IPS DF 6.9 (cell line): ENCODE data around the gene CARD8.
"Not testable (repeated sequence)": the region's sequence is repeated elsewhere in the genome, so short reads cannot be mapped to it uniquely, and the experiment has no call there.

Experiments used
- DNase-seq: peaks from one replicate; pipeline ENCODE4 v3.0.0-alpha.2; 2013; ENCODE audit warnings: low read depth, low spot score
- H3K27ac ChIP-seq: one replicate; pipeline ENCODE4 v1.5.1; 2013; ENCODE audit warnings: low read length, control low read depth
- H3K27me3 ChIP-seq: 2 replicates; pipeline ENCODE4 v1.6.1; 2013; ENCODE audit warnings: mild to moderate bottlenecking, low read length; ENCODE audit not compliant: control insufficient read depth, insufficient read depth
- H3K36me3 ChIP-seq: 2 replicates; pipeline ENCODE4 v1.6.1; 2013; ENCODE audit warnings: low read length; ENCODE audit not compliant: control insufficient read depth, insufficient read depth
- H3K4me1 ChIP-seq: 2 replicates; pipeline ENCODE4 v1.6.1; 2013; ENCODE audit warnings: low read length; ENCODE audit not compliant: control insufficient read depth, insufficient read depth
- H3K4me3 ChIP-seq: 2 replicates; pipeline ENCODE4 v1.5.1; 2013; ENCODE audit warnings: mild to moderate bottlenecking, low read length
- H3K9me3 ChIP-seq: 2 replicates; pipeline ENCODE4 v1.6.1; 2013; ENCODE audit warnings: low read length, inconsistent platforms; ENCODE audit not compliant: control insufficient read depth, insufficient read depth
- WGBS: extraction: QIAGEN DNeasy Blood & Tissue Kit; methylation state at CpG from one replicate; pipeline ENCODE4 v1.1.7; 2013; ENCODE audit warnings: mixed read lengths, missing lambda C conversion rate; ENCODE audit not compliant: insufficient read length, insufficient coverage; 5-methylcytosine and 5-hydroxymethylcytosine counted together

The CARD8 gene

DNA sequence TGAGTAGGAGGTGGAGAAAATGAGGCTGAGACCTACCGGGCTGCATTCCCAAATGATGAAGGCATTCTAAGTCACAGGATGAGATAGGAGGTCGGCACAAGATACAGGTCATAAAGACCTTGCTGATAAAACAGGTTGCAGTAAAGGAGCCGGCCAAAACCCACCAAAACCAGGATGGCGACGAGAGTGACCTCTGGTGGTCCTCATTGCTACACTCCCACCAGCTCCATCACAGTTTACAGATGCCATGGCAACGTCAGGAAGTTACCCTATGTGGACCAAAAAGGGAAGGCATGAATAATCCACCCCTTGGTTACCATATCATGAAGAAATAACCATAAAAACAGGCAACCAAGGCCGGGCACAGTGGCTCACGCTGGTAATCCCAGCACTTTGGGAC is 9.6 kb upstream of the CARD8 start:
- WGBS, result no CpG with 5 or more reads among the region's 8 CpGs
- not testable (repeated sequence) for DNase-seq, H3K4me1 ChIP-seq

DNA sequence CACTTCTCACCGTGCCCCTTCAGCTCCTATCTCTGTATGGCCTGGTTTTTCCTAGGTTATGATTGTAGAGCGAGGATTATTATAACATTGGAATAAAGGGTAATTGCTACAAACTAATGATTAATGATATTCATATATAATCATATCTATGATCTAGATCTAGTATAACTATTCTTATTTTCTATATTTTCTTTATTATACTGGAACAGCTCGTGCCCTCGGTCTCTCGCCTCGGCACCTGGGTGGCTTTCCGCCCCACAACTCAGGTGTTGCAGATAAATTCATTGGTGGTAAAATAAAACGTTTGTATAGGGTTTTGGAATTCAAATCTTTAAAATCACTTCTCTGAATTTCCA is 4.6 kb upstream of the CARD8 start:
- not testable (repeated sequence) for H3K36me3 ChIP-seq, H3K27ac ChIP-seq, DNase-seq, H3K4me1 ChIP-seq, H3K9me3 ChIP-seq, H3K4me3 ChIP-seq, H3K27me3 ChIP-seq
- WGBS, result no CpG with 5 or more reads among the region's 8 CpGs

More for the DNA sequence above, 9.6 kb upstream of the CARD8 start:
- H3K27me3 ChIP-seq, H3K4me3 ChIP-seq, H3K9me3 ChIP-seq, H3K27ac ChIP-seq, H3K36me3 ChIP-seq: not testable (repeated sequence)

DNA sequence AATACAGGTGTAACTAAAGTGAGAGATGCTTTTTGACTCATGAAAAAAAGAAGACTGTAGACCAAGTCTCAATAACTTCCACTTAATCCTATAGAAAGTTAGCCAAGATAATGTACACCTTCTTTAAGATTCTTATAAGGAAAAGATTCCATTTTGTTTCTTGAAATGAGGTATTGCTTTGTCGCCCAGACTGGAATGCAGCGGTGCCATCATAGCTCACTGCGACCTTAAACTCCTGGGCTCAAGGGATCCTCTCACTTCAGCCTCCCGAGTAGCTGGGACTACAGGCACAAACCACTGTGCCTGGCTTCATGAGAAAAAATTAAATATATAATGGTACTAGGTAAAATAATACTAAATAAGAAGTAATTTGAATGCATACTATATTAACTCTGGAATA is 3.3 kb upstream of the CARD8 start:
- WGBS, result no CpG with 5 or more reads among the region's 4 CpGs
- H3K4me1 ChIP-seq, H3K9me3 ChIP-seq, H3K27me3 ChIP-seq, DNase-seq, H3K36me3 ChIP-seq, H3K4me3 ChIP-seq, H3K27ac ChIP-seq: not testable (repeated sequence)

DNA sequence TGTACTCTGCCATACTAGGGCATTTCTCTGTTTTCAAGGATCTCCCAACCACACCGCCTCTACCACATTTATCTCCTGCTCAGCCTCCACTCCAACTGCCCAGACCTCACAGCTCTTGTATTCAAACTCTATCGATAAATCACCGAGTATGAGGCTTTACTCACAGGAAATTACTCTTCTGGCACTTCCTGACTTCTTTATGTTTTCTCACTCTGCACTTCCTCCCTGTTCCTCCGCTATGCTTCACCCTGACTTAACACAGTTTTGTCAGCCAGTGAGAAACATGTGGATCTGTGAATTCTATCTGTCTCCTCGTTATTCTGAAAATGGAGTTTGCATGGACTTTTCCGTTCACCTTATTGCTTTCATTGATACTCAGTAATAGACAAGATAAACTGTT is 2.6 kb upstream of the CARD8 start:
- Histone ChIP-seq H3K36me3 (no peaks in the 10 kb centered on the region), H3K4me1 (no peaks in the 10 kb centered on the region), H3K27me3 (no peaks in the 10 kb centered on the region), H3K4me3 (no peak overlapping the region), H3K9me3 (no peaks in the 10 kb centered on the region), H3K27ac (no peak overlapping the region)
- no peak for DNase-seq
- WGBS, result no CpG with 5 or more reads among the region's 6 CpGs

DNA sequence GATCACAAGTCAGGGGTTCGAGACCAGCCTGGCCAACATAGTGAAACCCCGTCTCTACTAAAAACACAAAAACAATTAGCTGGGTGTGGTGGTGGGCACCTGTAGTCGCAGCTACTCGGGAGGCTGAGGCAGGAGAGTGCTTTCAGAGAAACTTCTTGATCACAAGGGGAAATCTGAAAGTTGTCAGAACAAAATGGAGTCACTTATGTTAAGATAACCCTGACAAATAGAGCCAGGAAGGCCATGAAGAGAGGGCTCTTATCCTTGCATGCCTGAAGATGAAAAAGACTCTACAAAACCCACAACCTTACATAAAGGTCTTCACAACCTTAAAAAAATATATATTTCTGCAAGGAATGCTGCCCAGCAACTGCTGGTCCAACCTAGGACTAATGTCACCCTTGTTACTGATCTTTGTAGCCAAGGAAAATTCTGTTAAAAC is 1.2 kb downstream of the CARD8 start:
- Histone ChIP-seq H3K4me3 (no peak overlapping the region), H3K27me3 (no peaks in the 10 kb centered on the region), H3K9me3 (no peaks in the 10 kb centered on the region), H3K27ac (no peak overlapping the region), H3K36me3 (no peaks in the 10 kb centered on the region), H3K4me1 (no peaks in the 10 kb centered on the region)
- no peak for DNase-seq
- WGBS, result no CpG with 5 or more reads among the region's 4 CpGs

DNA sequence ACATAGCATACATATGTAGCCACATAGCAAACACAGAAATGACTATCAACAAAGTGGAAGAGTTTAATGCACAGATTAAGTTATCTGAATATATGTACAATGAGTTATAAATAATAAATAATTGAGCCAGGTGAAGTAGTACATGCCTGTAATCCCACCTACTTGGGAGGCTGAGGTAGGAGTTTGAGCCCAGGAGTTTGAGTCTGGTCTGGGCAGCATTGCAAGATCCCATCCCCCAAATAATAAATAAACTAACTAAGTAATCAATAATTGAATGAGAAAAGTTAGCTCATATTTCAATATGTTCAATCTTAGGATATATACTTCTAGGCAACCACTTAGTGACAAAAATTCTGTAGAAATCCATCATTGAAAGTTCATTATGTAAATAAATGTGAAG is 1.7 kb downstream of the CARD8 start:
- no peaks in the 10 kb centered on the region for H3K9me3 ChIP-seq
- H3K27me3 ChIP-seq, result no peaks in the 10 kb centered on the region
- H3K27ac ChIP-seq, result no peak overlapping the region
- no peak for DNase-seq
- H3K4me1 ChIP-seq, result no peaks in the 10 kb centered on the region
- H3K36me3 ChIP-seq, result no peaks in the 10 kb centered on the region
- no peak overlapping the region for H3K4me3 ChIP-seq

DNA sequence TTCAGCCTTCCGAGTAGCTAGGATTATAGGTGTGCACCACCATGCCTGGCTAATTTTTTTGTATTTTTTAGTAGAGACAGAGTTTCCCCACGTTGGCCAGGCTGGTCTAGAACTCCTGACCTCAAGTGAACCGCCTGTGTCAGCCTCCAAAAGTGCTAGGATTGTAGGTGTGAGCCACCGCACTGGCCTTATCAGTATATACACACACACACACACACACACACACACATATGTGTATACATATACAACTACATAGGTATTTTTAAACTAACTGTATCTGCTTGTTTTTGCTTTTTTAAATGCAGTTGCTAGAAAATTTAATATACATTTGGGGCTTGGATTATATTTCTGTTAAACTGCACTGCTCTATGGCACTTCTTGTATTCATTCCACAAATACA is 3.1 kb downstream of the CARD8 start:
- H3K9me3 ChIP-seq, result no peaks in the 10 kb centered on the region
- H3K27ac ChIP-seq, result no peak overlapping the region
- no peaks in the 10 kb centered on the region; the same call in 1 of the 2 replicates for H3K36me3 ChIP-seq
- WGBS, result no CpG with 5 or more reads among the region's 4 CpGs
- no peaks in the 10 kb centered on the region; the same call in 1 of the 2 replicates for H3K4me1 ChIP-seq
- H3K4me3 ChIP-seq, result no peak overlapping the region
- no peak for DNase-seq
- H3K27me3 ChIP-seq, result no peaks in the 10 kb centered on the region

DNA sequence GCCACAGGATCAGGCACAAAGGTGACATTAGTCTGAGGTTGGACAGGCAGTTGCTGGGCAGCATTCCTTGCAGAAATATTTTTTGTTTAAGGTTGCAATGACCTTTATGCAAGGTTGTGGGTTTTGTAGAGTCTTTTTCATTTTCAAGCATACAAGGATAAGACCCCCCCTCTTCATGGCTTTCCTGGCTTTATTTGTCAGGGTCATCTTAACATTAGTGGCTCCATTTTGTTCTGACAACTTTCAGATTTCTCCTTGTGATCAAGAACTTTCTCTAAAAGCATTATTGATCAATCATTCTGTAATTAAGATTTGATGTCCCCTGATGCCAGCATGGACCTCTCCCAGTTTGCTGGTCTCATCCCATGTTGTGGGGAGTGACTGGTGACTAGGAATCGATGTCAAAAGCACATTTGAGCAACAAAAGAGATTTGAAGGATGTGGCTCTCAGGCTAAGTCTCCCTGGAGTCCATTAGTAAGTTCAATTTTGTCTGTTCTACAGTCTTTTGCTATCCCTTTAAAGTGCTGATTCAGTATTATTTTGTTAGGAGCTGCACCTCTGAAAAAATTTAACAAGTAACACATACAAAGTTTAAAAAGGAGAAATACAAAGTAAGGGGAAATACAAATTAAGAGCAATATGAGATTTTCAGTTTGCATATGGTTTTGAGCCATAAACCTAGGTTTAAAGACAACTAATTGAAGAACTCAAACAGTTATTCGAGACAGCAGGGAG is 5.3 kb downstream of the CARD8 start:
- no peaks in the 10 kb centered on the region; the same call in 1 of the 2 replicates for H3K4me1 ChIP-seq
- DNase-seq, result no peak

DNA sequence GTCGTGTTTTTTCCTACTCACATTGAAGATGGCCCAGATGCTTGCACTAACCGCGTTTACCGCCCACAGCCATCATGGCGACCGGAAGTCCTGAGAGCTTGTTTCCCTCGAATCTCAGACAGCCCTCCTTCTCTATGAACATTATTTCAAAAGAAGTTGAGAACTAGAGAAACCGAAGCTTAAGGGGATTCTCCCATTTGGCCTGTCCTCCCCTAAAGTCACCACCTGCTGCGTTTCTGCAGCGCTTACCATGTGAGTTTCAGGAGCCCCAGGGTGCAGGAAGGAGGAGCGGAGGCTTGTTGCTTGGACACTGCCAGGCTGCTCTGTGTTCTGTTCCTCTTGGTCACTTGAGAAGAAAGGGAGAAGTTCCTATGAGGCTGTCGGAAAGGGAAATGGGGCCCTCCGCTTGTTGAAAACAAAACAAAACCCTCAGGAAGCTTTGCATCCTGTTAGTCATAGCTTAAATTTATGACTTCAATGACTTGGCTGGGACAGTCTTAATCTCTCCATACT is 6.2 kb downstream of the CARD8 start:
- H3K9me3 ChIP-seq, result no peaks in the 10 kb centered on the region
- H3K27me3 ChIP-seq, result no peaks in the 10 kb centered on the region
- H3K4me3 ChIP-seq, result no peak overlapping the region
- DNase-seq, result no peak
- no peaks in the 10 kb centered on the region; the same call in 1 of the 2 replicates for H3K36me3 ChIP-seq
- no CpG with 5 or more reads among the region's 13 CpGs for WGBS
- H3K27ac ChIP-seq, result no peak overlapping the region
- no peaks in the 10 kb centered on the region; the same call in 1 of the 2 replicates for H3K4me1 ChIP-seq

More for the DNA sequence above, 5.3 kb downstream of the CARD8 start:
- whole genome bisulfite sequencing, result no CpG with 5 or more reads among the region's 2 CpGs
- no peak overlapping the region for H3K4me3 ChIP-seq
- H3K27ac ChIP-seq, result no peak overlapping the region
- H3K27me3 ChIP-seq, result no peaks in the 10 kb centered on the region
- no peaks in the 10 kb centered on the region; the same call in 1 of the 2 replicates for H3K36me3 ChIP-seq
- H3K9me3 ChIP-seq, result no peaks in the 10 kb centered on the region

DNA sequence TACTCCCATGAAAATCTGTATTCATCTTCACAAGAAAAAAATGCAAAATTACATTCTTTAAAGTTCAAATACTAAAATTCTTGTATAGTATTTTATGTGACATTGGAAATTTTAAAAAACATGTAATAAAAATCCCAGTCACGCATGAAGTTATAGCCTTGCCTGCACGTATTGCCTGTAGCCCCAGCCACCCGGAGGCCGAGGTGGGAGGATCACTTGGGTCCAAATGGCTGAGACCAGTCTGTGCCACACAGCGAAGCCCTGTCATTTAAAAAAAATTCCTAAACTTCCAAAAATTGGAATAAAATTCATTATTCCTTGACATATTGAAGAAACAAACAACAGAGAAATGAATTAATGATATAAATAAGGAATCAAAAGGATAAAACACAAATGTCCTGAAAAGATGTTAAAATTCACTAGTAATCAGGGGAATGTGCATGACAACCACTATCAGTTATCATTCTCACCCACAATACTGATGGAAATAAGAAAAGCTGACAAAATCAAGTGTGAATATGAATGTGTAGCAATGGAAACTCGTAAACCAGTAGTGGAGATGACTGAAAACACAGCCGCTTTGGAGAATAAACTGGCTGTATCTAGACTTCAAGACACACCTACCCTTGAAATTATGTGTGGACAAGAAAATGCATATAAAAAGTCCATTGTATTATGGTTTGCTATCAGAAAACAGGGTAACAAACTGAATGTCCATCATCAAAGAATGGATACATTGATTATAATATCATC is 7.5 kb downstream of the CARD8 start:
- H3K27me3 ChIP-seq, result no peaks in the 10 kb centered on the region
- H3K27ac ChIP-seq, result no peak overlapping the region
- H3K4me1 ChIP-seq, result no peaks in the 10 kb centered on the region; the same call in 1 of the 2 replicates
- no peak overlapping the region for H3K4me3 ChIP-seq
- WGBS, result no CpG with 5 or more reads among the region's 7 CpGs
- DNase-seq, result no peak
- H3K9me3 ChIP-seq, result no peaks in the 10 kb centered on the region
- H3K36me3 ChIP-seq, result no peaks in the 10 kb centered on the region; the same call in 1 of the 2 replicates
